Transverse colon (tissue), 4 donors: ENCODE data around the gene TPM1.

ENCODE experiments used
- CTCF ChIP-seq, 5 experiments: fragments of 200-600 bp in 3 of 5; fragments of 450-650 bp in 2 of 5; sonication (generic) in 3 of 5; IDR thresholded peaks; 1 replicate in 2 of 5; 2 replicates in 3 of 5; pipeline ENCODE4 v1.5.1; 2016 to 2017; ENCODE audit warnings: antibody characterized with exemption in 5 of 5, inconsistent platforms in 3 of 5, mild to moderate bottlenecking in 2 of 5, moderate library complexity in 1 of 5
- POLR2A ChIP-seq: fragments of 450-650 bp; IDR thresholded peaks from one replicate; pipeline ENCODE4 v1.6.1; 2016; ENCODE audit warnings: antibody characterized with exemption, mild to moderate bottlenecking, moderate library complexity
- POLR2AphosphoS5 ChIP-seq, 3 donors: sonication (generic); formaldehyde crosslinking; IDR thresholded peaks; one replicate each; pipeline ENCODE4 v1.6.1; 2016; ENCODE audit warnings: antibody characterized with exemption in 3 of 3

- no peak for TF ChIP-seq POLR2AphosphoS5 (IDR thresholded peaks at IDR 0.05)
- no peak for TF ChIP-seq CTCF (IDR thresholded peaks at IDR 0.05)
- TF ChIP-seq POLR2A, result no peak
Measured at GRCh38 chr15:63059075-63059474, 16.5 kb downstream of the TPM1 start.
